GM12892 (cell line): Measurements from ENCODE around the gene SUSD4.

Experiments
- POLR2A ChIP-seq: IDR thresholded peaks from 2 replicates; pipeline ENCODE4 v1.6.1; 2011; ENCODE audit warnings: low read depth, low read length, control low read depth
- TAF1 ChIP-seq: IDR thresholded peaks from 2 replicates; pipeline ENCODE4 v1.6.1; 2011; ENCODE audit warnings: low read depth, mild to moderate bottlenecking, control low read depth, low read length, borderline replicate concordance

DNA sequence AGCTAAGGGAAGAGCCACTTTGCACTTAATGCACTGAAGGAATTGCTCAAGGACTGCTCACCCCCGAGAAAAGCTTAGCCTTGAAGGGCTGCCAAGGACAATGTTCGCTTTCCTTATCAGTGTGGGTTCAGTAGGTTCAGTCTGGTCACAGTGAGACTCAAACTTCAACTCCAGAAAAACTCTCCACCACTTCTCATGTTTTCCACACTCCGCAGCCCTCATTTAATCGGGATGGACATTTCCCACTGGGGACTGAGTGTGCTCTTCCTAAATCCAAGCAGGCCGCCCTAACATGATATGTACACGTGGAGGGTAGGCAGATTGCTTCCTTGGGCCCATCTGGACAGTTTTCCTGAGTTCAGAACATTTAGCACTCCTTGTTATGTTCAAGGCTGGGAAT lies 19.5 kb downstream of the SUSD4 start:
- no peak for TF ChIP-seq TAF1
- TF ChIP-seq POLR2A = no peak
